IPS DF 4.7 (cell line): ENCODE measurements around the gene CYBA.

Experiments used
- DNase-seq: peaks from one replicate; pipeline ENCODE4 v3.0.0-alpha.2; 2013; ENCODE audit warnings: low spot score; ENCODE audit errors: extremely low read depth

The CYBA gene

GRCh38 chr16:88662843-88663606 lies 12.2 kb upstream of the CYBA start, which contains the start of gene MVD:
MVD (minus strand) TSS chr16:88663091; CDS start chr16:88663080, 11 bp downstream.
- DNase-seq, result peak; percentile 96

GRCh38 chr16:88662222-88662842 lies 11.5 kb upstream of the CYBA start:
- no peak for DNase-seq

GRCh38 chr16:88661468-88661867 lies 10.6 kb upstream of the CYBA start:
- DNase-seq, result no peak

DNA sequence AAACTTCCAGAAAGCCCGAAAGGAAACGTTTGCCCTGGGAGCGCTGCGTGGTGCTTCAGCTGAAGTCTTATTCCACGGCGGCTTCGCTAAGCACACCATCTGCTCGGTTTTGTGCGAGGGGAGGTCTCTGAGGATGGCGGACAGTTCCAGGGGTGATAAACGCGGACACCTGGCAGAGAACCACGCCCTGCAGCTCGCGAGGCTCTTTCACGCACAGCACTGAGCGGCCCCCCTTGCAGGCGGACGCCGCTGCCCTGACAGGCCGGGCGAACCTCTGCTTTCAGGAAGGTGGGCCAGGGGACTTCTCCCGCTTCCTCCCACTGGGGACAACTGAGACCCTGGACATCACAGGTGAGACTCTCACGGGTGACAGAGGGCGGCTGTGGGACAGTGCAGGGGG lies 8.3 kb upstream of the CYBA start:
- DNase-seq, result no peak

DNA sequence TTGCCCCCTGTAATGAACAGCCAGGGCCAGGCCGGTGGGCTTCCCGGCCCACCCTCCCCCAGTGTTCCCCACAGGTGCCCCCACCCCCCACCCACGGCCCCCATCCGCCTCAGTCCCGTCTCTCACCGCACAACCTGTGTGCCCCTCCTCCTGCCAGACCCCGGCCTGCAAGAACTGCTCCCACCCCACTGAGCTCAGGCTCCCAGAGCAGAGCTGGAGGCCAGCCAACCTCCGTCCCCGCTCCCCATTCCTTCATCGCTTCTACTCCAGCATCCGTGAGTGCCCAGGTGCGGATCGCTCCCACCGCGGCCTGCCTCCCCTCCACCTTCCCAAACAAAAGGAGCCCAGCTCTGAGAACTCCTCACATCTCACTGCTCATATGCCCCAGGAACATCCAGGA lies 7.9 kb upstream of the CYBA start:
- no peak for DNase-seq

DNA sequence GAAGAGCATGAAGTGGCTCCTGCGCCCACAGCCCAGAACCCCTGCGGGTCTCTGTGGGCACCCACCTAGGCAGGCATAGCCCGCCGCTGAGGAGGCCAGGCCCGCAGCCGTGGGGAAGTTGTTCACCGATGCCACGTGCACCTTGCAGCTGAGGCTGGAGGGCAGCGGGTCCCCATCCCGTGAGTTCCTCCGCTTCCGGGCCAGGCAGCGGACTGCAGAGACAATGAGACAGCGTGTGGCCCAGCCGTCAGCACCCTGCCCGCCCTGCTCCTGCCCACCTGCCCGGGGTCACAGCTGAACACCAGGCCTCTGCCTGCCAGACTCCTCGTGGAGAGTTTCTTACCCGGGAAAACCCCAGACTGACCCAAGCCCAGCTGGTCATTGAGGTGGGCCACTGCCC lies 6.5 kb upstream of the CYBA start:
- no peak for DNase-seq

GRCh38 chr16:88656291-88656980 lies 5.6 kb upstream of the CYBA start:
- no peak for DNase-seq

- no peak for DNase-seq
These were observed 5.0 kb upstream of the CYBA start for GRCh38 chr16:88655733-88656281.

DNA sequence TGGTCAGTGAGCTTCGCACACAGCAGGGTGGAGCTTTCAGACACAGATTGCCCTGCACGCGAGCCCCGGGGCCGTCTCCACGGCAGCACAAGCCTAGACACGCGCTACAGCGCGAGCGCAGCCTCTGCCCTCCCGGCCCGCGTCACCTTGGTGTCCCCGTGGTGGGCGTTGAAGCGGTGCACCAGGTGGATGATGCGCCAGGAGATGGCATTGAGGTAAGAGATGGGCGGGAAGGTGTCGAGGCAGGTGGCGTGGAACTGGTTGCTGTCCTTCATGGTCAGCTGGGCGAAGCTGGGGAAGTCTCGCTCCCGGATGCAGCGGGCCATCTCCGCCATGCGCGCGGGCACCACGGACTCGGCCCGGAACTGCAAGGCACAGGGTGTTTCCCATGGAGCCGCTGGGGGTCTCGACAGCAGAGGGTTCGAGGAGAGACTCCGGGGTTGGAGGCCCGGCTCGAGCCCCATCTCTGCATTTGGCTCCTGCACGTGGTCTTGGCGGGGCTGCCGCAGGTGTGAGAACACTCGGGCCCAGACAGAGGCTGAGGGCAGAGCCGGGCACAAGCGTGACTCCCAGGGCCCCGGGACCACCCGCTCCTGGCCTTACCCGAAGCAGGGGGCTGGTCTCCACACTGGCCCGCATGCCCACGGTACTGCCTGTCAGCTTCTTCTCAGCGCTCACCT lies 4.3 kb upstream of the CYBA start:
- DNase-seq, result no peak

- DNase-seq, result no peak
These were observed 3.7 kb upstream of the CYBA start for GRCh38 chr16:88654363-88655052.

DNA sequence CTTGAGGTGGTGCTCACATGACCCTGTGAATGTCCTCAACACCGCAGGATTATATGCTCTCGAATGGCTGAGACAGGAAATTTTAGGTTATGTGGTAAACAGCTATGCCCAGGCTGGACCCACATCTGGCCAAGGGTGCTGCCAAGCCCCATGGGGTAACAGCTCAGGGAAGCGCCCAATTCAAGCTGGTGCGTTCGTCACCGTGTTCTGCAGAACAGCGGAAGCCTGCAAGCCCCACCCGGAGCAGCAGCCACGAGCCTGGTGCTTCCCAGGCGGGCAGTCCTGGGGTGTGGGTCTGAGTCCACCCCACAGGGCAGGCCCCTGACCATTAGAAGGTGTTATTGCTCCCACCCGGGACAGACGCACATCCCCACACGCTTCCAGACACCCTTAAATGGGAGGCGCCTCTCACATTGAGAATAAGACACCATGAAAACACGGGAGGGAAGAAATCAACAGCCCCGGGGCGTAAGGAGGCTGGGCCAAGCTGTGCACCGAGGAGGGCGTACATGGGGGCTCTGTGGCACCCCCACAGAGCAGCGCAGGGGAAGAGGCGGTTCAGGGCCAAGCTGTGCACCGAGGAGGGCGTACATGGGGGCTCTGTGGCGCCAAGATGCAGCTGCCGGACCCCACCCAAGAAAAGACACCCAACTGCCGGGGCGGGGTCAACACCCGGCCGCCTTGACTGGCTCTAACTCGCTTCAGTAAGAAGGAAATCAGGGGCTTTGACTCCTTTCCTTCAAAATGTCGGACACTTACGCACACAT lies 2.9 kb upstream of the CYBA start:
- DNase-seq, result no peak

- no peak for DNase-seq
These were observed 2.2 kb upstream of the CYBA start for GRCh38 chr16:88653101-88653500.

GRCh38 chr16:88652762-88653063 lies 1.9 kb upstream of the CYBA start:
- DNase-seq, result no peak

GRCh38 chr16:88651989-88652761 lies 1.3 kb upstream of the CYBA start:
- DNase-seq, result no peak

DNA sequence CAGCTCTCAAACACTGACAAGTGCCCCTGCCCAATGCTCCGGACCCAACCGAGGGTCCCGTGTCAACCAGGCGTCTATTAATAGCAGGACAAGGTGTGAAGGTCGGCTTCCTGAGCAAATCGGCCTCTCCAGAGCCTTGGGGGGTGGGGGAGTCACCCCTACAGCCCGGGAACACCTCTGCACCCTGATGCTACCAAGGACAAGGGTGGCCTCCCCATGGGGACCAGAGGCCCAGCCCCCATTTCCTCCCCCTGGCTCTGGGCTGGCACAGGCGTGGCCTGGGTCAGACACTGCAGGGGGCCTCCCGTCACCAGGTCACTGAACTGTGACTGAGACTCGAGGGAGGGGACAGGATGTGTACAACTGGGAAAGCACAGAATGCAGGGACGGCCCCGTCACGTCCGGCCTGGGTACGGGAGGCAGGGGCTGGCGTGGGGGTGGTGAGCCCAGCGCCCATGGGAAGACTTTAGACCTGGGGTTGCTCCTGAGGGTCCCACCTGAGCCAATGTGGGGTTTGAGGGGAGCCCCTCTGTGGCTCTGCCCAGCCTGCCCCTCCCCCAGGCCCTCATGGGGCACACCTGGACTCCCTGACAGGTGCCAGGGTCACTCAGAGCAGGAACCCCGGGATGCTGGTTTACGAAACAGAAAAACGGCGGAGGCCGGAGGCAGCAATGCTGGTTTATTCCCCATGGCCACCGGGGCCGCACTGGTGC lies 579 bp upstream of the CYBA start:
- no peak for DNase-seq

DNA sequence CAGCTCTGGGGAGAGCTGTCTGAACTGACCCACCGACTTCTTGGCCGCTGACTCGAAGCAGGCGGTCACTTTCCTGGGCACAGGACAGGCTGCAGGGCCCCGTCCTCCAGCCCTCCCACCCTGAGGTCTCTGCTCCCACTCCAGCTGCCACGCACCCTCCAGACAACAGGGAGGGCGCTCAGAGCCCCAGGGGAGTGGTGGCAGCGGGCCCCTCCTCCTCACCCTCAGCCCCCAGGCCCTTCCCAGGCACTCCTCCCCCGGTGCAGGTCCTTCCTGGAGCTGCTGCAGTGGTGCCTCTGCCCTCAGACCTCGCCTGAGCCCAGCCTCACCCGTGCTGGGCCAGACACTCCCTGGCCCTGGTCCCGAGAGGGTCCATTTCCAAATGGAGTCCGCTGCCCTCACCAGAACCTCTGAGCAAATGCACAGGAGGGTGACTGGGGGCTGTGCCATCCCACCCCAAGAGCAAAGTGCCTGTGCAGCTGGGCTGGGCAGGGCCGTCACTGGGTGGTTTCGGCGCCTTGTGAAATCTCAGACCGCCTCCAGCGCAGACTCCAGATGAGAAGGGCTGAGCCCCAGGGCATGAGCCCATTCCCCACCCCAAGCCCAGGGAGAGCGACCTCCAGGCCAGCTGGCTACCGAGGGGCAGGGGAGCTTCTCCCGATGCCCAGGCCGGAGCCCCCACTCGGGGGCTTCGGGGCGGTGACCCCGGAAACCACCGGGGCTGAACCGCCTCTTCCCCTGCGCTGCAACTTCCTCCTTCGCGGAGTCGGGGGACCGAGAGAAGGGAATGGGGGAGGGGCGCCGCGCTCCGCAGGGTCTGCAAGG lies 717 bp downstream of the CYBA start:
- no peak for DNase-seq

GRCh38 chr16:88649195-88649923 lies 1.5 kb downstream of the CYBA start:
- DNase-seq, result no peak
